HepG2 (cell line): ENCODE measurements around the gene KATNBL1. TPM values are rescaled to one million over a fixed set of nuclear protein-coding genes. Genes with fewer than 3 reads are reported as not detected.

Experiments
- HNF4G ChIP-seq, 2 experiments: sonication (generic) in 1 of 2; formaldehyde crosslinking in 1 of 2; IDR thresholded peaks; 2 replicates each; pipeline versions ENCODE4 v1.4.0 to v1.6.1; 2011 to 2020; ENCODE audit warnings: borderline replicate concordance in 2 of 2, low read depth in 2 of 2, mild to moderate bottlenecking in 2 of 2, low read length in 1 of 2, missing genetic modification reagents in 1 of 2, moderate library complexity in 1 of 2
- HNRNPK ChIP-seq: fragments of 200-400 bp; formaldehyde crosslinking; IDR thresholded peaks from 2 replicates; pipeline ENCODE4 v1.6.1; 2018; ENCODE audit warnings: low read length, low read depth, moderate library complexity, mild to moderate bottlenecking; ENCODE audit not compliant: poor library complexity, severe bottlenecking
- ISX ChIP-seq: sonication (generic); formaldehyde crosslinking; conservative IDR thresholded peaks from 2 replicates; pipeline ENCODE4 v1.5.0; 2020; ENCODE audit warnings: missing genetic modification reagents
- MIER3 ChIP-seq: IDR thresholded peaks from 2 replicates; pipeline ENCODE4 v1.6.1; 2016; ENCODE audit warnings: missing compliant biosample characterization, borderline replicate concordance
- MXI1 ChIP-seq: IDR thresholded peaks from 3 replicates; pipeline ENCODE4 v1.6.1; 2012; ENCODE audit warnings: low read depth, low read length, inconsistent platforms, borderline replicate concordance
- PLRG1 ChIP-seq: fragments of 450-650 bp; conservative IDR thresholded peaks from 2 replicates; pipeline ENCODE4 v1.6.1; 2016
- POLR2AphosphoS5 ChIP-seq: IDR thresholded peaks from 2 replicates; pipeline ENCODE4 v1.6.1; 2012; ENCODE audit warnings: low read depth, low read length
- SRSF1 ChIP-seq: fragments of 200-400 bp; formaldehyde crosslinking; optimal IDR thresholded peaks from 2 replicates; pipeline ENCODE3; 2017; ENCODE audit warnings: mild to moderate bottlenecking, low read depth, low read length, moderate library complexity
- TBX3 ChIP-seq: fragments of 450-650 bp; IDR thresholded peaks from 2 replicates; pipeline ENCODE4 v1.6.1; 2017; ENCODE audit warnings: antibody characterized with exemption, mild to moderate bottlenecking, inconsistent platforms, borderline replicate concordance
- THAP11 ChIP-seq: IDR thresholded peaks from 2 replicates; pipeline ENCODE4 v1.6.1; 2016; ENCODE audit warnings: missing biosample characterization, missing genetic modification reagents
- ZBTB7B ChIP-seq: sonication (generic); formaldehyde crosslinking; IDR thresholded peaks from 2 replicates; pipeline ENCODE4 v1.4.0; 2020; ENCODE audit warnings: missing genetic modification reagents
- ZNF263 ChIP-seq: sonication (generic); formaldehyde crosslinking; IDR thresholded peaks from 2 replicates; pipeline ENCODE4 v1.4.0; 2020; ENCODE audit warnings: missing genetic modification reagents
- ZNF318 ChIP-seq: sonication (generic); formaldehyde crosslinking; IDR thresholded peaks from 2 replicates; pipeline ENCODE4 v1.4.0; 2020; ENCODE audit warnings: mild to moderate bottlenecking, missing genetic modification reagents
- ZNF883 ChIP-seq: sonication (generic); formaldehyde crosslinking; IDR thresholded peaks from 2 replicates; pipeline ENCODE4 v1.5.1; 2020; ENCODE audit warnings: mild to moderate bottlenecking, missing genetic modification reagents; ENCODE audit errors: not compliant biosample characterization
- polyA plus RNA-seq, 8 experiments: library from polyadenylated mRNA; depleted of rRNA in 3 of 8; stranded (reverse) in 7 of 8; unstranded in 1 of 8; fragments of >200 nt; fragmentation: Illumina TruSeq in 4 of 8; extraction: Trizol in 4 of 8; gene quantifications; 2 replicates each; pipeline versions ENCODE4 v1.2.1 to v1.2.3, GENCODE V29; 2011 to 2016; ENCODE audit warnings: low read depth in 4 of 8, missing spikeins in 1 of 8, mixed read lengths in 1 of 8; ENCODE audit not compliant: insufficient read depth in 1 of 8
- total RNA-seq, 5 experiments: library from RNA; depleted of rRNA; stranded (reverse); fragments of >200 nt; fragmentation: Illumina TruSeq; extraction: Trizol; gene quantifications; 2 replicates each; pipeline ENCODE4 v1.2.3, GENCODE V29; 2016; ENCODE audit warnings: low read depth in 1 of 5
- TF ChIP-seq, protein P1 (sequence below): sonication (generic); formaldehyde crosslinking; IDR thresholded peaks from 2 replicates; pipeline ENCODE4 v1.5.1; 2020; ENCODE audit warnings: missing genetic modification reagents, mild to moderate bottlenecking, borderline replicate concordance
- TF ChIP-seq, protein P2 (sequence below): IDR thresholded peaks from 2 replicates; pipeline ENCODE4 v1.6.1; 2016; ENCODE audit warnings: mild to moderate bottlenecking, missing biosample characterization, missing genetic modification reagents
- TF ChIP-seq, protein P3 (sequence below): sonication (generic); formaldehyde crosslinking; IDR thresholded peaks from 2 replicates; pipeline ENCODE4 v1.8.0; 2023; ENCODE audit warnings: mild to moderate bottlenecking, missing genetic modification reagents

KATNBL1 gene
- total and polyA plus RNA-seq, 2 of the 13 experiments (the other 11 are each of a cell fraction or from before 2014, with no cell fraction given), result 23.4 to 42.8 TPM

- TF ChIP-seq HNRNPK (no peak), ISX (CRISPR knock-in tag) (no peak), ZNF318 (CRISPR knock-in tag) (no peak), HNF4G (IDR thresholded peaks at IDR 0.05; ENCODE audit: borderline replicate concordance, low read depth, low read length) (no peak), HNF4G (CRISPR knock-in tag; IDR thresholded peaks at IDR 0.05; ENCODE audit: borderline replicate concordance, low read depth) (no peak), PLRG1 (no peak), THAP11 (CRISPR knock-in tag) (peak; percentile 68; the same call in 1 of the 2 replicates), ZNF263 (CRISPR knock-in tag) (no peak), ZNF883 (CRISPR knock-in tag) (peak; percentile 70), ZBTB7B (peak; percentile 90), SRSF1 (no peak), POLR2AphosphoS5 (peak; percentile 74), MIER3 (peak; percentile 60; the same call in 1 of the 2 replicates), MXI1 (peak; percentile 54; the same call in 1 of the 3 replicates), TBX3 (no peak)
- TF ChIP-seq, protein P1, sequence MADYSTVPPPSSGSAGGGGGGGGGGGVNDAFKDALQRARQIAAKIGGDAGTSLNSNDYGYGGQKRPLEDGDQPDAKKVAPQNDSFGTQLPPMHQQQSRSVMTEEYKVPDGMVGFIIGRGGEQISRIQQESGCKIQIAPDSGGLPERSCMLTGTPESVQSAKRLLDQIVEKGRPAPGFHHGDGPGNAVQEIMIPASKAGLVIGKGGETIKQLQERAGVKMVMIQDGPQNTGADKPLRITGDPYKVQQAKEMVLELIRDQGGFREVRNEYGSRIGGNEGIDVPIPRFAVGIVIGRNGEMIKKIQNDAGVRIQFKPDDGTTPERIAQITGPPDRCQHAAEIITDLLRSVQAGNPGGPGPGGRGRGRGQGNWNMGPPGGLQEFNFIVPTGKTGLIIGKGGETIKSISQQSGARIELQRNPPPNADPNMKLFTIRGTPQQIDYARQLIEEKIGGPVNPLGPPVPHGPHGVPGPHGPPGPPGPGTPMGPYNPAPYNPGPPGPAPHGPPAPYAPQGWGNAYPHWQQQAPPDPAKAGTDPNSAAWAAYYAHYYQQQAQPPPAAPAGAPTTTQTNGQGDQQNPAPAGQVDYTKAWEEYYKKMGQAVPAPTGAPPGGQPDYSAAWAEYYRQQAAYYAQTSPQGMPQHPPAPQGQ (CRISPR knock-in tag), result no peak
- TF ChIP-seq, protein P2, sequence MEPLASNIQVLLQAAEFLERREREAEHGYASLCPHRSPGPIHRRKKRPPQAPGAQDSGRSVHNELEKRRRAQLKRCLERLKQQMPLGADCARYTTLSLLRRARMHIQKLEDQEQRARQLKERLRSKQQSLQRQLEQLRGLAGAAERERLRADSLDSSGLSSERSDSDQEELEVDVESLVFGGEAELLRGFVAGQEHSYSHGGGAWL, result no peak
- TF ChIP-seq, protein P3, sequence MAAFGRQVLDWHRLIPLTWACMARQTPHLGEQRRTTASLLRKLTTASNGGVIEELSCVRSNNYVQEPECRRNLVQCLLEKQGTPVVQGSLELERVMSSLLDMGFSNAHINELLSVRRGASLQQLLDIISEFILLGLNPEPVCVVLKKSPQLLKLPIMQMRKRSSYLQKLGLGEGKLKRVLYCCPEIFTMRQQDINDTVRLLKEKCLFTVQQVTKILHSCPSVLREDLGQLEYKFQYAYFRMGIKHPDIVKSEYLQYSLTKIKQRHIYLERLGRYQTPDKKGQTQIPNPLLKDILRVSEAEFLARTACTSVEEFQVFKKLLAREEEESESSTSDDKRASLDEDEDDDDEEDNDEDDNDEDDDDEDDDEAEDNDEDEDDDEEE, result no peak
Measured at GRCh38 chr15:34209421-34210282, at the start of gene KATNBL1 (continued).
